Uterus (tissue), 2 donors: Measurements from ENCODE around the gene UBE4B.
"Not testable (repeated sequence)": the region's sequence is repeated elsewhere in the genome, so short reads cannot be mapped to it uniquely, and the experiment has no call there.

Experiments
- POLR2A ChIP-seq, 2 donors: fragments of 450-650 bp; IDR thresholded peaks; one replicate each; pipeline ENCODE4 v1.6.1; 2016; ENCODE audit warnings: antibody characterized with exemption in 2 of 2, mild to moderate bottlenecking in 1 of 2, moderate library complexity in 1 of 2
- TF ChIP-seq, protein P1 (sequence below), 4 experiments: fragments of 200-600 bp in 2 of 4; fragments of 450-650 bp in 2 of 4; sonication (generic) in 2 of 4; IDR thresholded peaks; one replicate each; pipeline ENCODE4 v1.5.1; 2016 to 2019; ENCODE audit warnings: antibody characterized with exemption in 4 of 4, mild to moderate bottlenecking in 2 of 4, moderate library complexity in 1 of 4

DNA sequence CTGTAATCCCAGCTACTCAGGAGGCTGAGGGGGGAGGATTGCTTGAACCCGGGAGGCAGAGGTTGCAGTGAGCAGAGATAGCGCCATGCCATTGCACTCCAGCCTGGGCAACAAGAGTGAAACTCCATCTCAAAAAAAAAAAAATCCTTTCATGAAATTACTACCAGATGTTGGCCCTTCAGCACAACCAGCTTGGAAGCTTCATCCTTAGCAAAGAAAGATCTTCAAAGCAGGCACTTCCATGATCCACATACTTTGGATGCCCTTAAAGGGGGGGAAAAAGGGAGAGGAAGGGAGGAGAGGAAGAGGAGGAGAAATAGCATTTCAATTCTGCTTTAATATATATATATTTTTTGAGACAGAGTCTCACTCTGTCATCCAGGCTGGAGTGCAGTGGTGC, 12.1 kb upstream of the UBE4B start:
- TF ChIP-seq, protein P1, sequence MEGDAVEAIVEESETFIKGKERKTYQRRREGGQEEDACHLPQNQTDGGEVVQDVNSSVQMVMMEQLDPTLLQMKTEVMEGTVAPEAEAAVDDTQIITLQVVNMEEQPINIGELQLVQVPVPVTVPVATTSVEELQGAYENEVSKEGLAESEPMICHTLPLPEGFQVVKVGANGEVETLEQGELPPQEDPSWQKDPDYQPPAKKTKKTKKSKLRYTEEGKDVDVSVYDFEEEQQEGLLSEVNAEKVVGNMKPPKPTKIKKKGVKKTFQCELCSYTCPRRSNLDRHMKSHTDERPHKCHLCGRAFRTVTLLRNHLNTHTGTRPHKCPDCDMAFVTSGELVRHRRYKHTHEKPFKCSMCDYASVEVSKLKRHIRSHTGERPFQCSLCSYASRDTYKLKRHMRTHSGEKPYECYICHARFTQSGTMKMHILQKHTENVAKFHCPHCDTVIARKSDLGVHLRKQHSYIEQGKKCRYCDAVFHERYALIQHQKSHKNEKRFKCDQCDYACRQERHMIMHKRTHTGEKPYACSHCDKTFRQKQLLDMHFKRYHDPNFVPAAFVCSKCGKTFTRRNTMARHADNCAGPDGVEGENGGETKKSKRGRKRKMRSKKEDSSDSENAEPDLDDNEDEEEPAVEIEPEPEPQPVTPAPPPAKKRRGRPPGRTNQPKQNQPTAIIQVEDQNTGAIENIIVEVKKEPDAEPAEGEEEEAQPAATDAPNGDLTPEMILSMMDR (IDR thresholded peaks at IDR 0.05) = not testable (repeated sequence)
- not testable (repeated sequence) for TF ChIP-seq POLR2A (IDR thresholded peaks at IDR 0.05)
